Cortex of kidney (tissue), 1 donor: ENCODE results near the gene CPEB2.

ENCODE experiments used
- DNase-seq: peaks from one replicate; lab custom pipeline; 2025; lab: John Stamatoyannopoulos, UW

CPEB2 gene

DNA sequence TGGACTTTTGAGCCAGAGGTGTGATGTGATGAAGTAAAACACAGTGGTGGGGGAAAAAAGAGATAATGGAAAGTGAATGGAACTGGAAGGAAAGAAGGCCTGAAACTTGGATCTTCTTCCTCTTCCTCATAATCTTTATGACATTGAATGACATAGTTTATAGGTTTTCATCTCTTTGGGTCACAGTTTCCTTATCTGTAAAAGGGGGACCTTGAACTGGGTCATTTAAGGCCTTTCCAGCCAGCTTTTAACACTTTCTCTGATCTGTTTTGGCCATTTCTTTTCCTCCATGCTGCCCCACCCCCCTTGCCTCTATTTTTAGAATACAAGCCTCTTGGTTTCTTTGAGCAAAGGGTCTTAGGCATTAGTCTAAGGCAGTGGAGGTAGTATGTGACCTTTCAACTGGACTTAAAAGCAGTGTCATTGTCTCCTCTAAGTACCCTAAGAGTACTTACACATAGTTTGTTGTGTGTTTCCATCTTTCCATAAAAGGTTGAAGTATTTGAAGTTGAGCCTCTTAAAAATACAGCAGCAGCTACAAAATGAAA lies 7.8 kb downstream of the CPEB2 start:
- no peak for DNase-seq

DNA sequence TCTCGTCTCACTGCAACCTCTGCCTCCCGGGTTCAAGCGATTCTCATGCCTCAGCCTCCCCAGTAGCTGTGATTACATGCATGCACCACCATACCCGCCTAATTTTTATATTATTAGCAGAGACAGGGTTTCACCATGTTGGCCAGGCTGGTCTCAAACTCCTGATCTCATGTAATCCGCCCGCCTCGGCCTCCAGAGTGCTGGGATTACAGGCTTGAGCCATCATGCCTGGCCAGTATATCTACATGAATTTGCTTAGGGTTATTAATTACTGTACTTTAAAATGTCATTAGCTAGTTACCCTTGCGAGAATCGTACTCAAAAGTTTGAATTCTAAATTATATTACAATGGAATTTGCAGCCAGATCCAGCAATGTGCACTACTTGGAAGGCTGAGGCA lies 8.9 kb downstream of the CPEB2 start:
- DNase-seq, result no peak

DNA sequence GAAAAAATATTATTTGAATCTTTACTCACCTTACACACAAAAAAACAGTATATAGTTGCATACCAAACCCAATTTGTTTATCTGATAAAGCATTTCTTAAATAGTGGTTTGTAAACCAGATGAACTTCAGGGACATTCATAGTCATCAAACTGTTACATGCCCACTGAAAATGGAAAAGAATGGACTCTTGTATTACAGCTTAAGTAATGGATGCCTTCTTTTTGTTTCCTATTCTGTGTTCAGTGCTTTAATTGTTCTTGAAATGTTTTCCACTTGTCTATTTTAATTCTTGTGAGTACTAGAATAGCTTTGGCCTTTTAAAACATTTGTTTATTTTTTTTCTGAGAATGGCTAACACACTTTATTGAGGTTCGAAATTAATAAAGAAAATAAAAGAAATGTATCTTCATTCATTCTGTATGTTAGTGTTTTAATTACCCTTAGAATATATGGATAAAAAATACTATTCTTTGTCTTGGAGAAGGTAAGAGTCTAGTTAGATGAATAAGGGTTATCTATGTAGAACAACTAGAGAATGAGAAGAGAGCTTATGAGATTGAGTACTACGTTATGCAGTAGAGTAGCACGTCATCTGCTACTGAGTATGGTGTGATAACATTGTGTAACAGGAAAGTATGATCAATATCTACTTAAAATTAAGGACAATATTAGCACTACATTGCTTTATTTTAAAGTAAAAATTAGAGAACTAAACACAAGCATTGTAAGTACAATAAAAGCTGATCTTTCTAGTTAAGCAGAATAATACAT lies 9.9 kb downstream of the CPEB2 start:
- no peak for DNase-seq

DNA sequence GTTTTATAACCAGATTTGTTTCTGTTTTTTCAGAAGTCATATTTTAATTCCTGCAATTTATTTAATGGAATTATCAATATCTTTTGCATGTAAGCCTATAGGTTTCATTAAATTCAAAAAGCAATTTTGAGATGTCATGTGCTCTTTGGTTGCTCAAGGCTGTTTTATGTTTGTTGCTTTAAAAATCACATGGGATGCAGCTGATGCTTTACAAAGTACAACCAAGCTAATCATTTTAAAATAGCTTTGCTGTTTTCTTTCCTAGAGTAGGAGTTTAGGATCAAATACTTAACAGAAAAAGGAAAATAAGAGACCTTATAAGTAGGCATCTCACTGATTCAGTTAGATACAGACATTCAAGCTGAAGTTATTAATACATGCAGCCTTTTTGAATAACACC lies 11.3 kb downstream of the CPEB2 start:
- DNase-seq, result no peak

DNA sequence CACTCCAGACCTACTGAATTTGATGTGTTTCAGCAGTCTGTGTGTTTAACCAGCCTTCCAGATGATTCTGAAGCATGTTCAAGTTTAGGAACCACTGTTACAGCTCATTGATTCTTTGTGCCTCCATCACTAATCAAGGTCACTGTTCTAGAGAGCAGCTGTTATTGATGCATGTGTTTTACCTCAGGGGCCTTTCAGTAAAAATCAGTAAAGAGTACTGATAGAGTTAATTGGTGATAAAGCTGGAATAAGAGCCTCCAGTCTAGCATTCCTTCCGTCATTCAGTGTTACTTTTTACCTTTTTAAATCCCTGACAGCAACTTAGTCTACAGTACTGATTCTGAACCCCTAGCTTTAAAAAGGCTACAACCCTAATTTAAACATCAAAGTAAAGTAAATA lies 12.9 kb downstream of the CPEB2 start:
- no peak for DNase-seq

DNA sequence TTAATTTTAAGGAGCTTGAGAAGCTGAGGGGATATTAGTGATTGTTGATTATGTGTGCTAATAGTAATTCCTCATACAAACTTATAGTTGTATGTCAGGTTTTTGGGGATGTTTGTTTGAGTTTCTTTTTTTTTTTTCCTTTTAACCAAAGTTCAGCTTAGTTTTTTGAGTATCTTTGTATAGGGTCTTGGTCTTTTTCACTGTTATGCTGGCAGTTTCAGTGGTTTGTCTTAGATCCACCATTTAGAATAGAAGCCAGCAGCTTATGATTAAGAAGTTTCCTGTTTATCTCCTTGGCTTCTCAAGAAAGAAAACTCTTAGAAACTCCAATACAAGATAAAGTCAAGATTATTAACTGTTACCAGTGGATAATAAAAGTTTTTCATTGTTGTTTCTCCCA lies 16.1 kb downstream of the CPEB2 start:
- no peak for DNase-seq

DNA sequence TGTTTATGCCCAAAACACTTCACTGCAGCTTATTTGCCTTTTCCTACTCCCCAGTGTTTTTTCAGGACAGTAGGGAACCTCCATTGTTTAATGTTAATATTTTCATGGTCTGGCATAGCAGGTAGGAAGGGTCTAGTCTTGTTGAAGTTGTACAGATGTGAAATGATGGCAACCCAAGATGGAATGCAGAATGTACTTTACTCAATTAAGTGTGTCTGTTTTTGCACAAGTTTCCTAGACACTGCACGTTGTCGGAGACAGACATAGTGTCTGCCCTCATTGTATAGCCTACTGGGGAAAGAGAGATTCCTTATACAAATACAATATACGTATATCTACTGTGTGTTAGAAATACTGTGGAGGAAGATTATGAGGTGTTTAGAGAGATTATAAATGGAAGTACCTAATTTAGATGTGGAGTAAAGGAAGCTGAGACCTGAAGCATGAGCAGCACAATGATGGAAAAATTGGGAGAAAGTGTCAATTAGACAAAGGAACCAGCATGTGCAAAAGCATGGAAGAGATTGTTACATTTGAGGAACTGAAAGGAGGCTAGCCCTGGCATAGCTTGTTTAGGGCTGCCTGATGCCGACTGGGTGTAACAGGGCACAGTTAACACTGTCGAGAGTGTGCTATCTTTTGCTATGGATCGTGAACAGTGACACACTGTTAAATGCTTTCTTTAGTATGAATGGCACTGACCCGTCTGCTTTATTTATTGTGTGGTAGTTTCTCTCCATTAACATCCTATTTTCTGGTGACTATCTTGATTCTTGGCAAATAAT lies 18.4 kb downstream of the CPEB2 start:
- DNase-seq, result no peak

DNA sequence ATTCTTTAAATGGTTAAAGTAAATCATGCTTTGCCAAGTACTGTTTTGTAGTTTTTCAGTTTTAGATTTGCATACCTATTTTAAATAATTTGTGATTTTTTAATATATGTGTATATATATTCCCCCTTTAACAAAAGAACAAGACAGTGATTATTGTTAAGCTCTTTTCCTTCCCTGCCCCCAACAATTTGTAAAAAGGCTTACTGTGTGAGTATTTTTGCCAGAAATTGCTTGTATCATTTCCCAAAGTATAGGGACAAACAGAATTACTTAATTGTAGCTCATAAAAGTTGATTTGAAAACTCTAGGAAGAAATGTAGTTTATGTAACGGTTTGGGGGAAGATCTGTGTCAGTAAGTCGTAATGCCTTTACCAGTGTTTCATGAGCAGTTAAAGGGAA lies 19.0 kb downstream of the CPEB2 start:
- no peak for DNase-seq

DNA sequence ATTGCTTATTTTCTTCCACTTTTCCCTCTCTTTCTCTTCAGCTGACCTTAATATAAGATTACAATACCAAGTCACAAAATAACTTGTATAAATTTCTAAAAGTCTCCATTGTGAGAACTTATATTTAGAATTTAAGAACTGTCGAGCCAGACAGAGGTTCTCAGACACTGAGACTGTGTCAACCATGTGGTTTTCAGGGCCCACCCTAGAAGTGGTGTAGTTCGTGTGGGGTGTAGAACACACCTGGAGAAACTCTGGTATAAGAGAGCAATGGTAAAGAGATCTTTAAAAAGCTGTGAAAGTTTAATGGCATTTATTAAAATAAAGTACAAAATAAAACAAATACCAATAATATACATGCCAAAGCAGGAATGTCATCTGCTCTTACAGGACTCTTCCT lies 19.7 kb downstream of the CPEB2 start:
- no peak for DNase-seq

DNA sequence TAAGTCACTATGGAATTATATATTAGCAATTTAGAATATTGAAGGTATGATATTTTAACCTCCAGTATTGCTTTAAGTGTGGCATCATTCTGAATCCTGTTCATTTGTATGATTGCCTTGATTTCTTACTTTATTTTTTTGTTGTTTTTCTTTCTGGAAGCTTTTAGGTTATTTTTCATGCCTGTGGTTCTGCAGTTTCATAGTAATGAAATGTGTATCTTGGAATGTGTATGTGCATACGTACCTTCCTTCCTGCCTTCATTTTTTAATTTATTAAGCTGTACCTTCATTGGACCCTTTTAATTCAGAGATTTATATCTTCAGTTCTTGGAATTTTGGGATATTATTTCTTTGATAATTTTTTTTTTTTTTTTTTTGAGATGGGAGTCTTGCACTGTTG lies 22.1 kb downstream of the CPEB2 start:
- DNase-seq, result no peak

DNA sequence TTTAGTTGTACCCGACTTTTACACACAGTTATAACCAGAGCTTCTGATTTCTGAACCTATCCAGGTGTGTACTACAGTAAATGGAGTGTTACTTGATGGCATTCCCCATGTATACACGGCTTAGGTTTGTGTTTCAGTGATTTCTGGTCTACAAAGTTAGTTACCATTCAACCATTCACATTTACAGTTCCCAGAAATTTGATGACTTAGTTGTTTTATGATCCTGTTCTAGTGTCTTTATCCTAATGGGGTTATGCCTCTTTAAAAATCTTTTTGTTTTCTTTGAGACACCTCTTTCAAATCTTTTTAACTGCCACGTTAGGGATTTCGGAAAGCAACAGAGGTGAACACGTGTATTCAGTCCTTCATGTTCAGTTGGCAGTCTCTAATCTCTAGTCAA lies 23.4 kb downstream of the CPEB2 start:
- no peak for DNase-seq

DNA sequence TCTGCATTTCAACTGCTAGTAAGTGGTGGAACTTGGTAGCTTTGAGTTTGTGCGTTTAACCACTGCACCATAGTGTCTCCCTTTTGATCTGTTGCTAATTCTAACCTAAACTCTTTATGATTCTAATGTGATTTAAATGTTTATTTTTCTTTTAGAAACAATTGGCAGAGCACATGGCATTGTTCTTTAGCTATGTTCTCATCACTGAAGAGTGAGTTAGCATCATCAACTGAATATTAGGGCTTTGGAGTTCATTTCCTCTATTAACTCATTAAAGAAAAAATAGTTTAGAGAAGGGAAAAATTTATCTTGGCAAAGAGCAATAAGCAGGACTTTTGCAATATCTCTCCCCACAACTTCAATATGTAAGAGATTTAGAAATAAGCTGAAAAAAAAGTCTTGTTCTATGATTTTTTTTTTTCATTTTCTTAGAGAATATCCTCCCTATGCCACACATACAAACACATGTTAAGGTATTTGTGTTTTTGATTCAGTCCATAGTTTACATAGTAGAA lies 25.7 kb downstream of the CPEB2 start:
- no peak for DNase-seq

DNA sequence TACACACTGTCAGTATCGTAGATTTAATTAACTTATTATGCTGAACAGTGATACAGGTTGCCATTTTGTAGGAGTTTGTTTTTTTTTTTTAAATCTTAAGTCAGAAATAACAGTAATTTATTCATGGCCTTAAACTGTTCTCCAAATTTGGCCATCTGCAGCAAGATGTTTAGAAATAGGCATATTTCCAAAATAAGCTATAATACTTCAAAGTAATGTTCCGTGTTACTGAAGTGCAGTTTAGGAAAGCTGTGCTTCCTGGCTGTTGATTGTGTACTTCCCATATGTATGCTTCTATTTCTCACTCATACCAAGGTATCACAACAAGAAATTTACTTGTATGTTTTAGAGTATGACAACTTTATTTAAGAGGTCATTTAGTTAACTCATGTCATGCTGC lies 28.9 kb downstream of the CPEB2 start:
- no peak for DNase-seq

DNA sequence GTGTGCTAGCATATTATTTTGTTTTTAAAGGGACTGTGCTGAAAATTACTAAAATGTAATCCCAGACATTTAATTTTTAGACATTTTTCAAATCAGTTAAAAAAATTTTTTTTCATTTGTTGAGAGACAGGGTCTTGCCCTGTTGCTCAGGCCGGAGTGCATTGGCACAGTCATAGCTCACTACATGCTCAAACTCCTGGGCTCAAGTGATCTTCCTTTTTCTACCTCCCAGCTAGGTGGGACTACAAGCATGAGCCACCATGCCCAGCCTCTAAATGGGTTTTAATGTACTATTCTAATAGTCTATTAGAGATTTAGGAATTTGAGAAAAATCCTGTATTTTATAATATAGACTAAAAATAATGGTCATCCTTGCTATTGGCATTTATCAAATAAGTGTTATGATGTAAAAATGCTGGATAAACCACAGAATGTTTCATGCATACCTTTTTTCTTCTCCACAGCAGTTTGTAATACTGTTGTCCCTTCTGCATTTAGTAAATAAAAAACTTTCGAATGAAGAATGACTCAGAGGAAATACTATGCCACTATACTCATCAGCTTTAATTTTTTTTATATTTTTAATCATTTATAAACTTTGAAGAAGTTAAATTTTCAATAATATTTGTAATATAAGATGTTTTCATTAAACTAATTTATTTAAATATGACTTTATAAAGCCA lies 29.9 kb downstream of the CPEB2 start:
- DNase-seq, result no peak

DNA sequence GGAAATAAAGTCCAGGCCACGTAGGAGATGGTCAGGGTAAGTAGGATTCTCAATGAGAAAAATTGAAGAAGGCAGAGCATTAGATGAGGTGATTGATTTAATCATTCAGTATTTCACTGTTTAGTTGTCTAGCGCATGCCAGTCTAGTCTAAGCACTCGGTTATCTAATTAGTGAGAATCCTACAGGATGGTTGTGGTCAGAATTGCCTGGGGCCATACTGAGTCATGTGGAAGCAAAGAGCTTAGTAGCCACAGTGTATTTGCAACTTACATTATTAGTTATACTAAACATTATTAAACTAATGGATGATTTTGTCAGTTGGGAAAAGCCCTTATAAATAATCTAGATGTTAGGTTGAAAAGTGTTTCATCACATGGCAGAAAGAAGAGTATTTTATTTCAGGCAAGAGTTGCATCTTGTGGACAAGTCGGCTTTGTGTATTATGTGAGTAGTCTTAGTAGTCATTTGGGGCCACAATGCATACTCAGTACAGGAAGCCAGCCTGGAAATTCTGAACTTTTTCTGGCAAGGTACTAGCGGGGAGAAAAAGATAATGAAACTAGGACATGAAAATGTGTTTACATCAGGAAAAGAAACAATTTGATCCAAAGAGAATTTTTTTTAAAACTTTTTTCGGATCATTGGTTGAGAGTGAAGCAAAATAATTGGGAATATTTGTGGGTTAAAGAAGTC lies 31.9 kb downstream of the CPEB2 start:
- DNase-seq, result no peak

DNA sequence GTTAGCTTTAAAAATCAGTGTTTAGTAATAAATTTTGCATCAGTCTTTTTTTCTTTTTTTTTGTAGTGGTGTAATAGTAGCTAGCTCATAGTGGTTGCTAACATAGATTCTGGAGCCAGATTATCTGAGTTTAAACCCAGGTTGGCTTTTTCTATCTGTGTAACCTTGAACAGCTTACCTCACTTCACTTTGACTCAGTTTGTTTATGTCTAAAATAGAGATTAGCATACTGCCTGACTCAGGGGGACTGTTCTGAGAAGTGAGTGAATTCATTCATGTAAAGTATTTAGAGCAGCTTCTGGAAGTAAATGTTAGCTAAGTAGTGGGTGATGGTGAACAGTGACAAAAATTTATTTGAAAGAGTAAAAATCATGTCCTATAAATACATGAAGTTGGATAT lies 32.9 kb downstream of the CPEB2 start:
- DNase-seq, result no peak

DNA sequence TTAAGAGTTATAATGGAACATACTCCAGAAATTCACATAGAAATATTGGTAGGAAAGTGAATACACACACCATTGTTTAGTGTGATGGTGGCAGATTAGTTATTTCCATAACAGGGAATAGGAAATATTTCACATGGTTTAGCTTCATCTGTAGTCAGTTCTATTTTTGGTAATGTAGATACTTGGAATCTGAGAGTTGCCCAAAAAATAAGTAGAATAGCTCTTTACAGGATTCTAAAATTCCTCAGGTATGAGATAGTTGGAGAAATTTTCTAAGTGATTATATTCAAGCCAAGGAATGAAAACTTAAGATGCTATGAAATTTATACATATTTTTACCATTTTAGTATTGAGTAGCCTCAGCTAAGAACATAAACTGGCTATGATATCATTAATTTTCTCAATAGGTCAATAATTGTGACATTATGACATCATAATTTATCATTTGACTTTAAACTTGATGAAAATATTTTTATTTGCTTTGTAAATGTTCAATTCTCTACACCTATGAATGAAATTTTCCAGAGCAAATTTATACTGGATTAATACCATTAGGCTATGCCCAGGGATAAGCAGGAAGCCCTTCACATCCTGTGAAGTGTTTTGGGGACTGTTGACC lies 35.8 kb downstream of the CPEB2 start:
- no peak for DNase-seq

DNA sequence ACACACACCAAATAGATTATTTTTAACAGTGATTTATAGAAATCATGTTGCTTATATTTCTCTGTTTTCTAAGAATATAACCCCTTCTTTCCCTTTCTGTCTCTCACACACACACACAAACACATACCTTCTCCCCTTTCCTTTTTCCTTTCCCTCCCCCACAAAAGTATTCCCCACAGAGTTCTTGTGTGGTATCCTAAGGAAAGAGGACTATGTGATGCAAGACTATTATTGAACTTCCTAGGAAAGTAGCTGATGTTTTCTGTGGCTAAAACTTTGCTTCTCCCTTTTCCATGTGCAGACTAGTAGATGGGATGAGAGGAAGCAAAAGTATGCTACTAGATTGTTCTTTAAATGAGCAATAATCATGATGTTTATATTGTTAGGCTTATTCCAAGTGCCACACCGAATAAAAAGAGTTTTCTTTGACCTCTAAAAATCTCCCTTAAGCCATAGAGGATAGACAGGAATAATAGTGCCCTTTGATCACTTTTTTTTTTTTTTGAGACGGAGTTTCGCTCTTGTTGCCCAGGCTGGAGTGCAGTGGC lies 38.7 kb downstream of the CPEB2 start:
- no peak for DNase-seq

DNA sequence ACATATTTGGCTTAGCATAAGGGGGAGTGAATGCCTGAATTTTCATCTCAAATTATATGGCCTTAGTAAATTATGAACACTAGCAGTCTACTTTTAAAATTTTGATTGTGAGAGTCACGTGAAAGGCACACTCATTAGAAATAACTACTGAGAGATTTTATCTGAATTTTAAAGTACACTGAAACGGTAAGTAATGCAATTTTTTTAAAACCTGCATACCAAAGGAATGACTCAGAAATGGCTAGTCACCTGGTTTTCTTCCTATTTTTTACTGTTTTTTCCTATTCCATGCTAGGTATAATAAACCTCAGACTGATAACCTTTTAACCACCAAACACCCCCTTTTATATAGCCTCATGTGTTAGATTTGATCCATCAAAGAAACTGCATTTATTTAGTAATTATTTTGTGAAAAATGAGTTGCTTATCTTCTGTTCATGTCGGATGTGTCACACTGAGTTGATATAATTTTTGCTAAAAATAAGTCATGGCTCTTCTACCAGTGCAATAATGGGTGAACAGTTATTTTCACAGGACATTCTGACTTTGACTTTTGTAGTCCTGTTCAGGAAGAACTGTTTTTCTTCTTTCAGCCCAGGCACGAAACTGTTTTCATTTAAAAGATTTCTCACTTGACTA lies 40.4 kb downstream of the CPEB2 start:
- DNase-seq, result no peak

DNA sequence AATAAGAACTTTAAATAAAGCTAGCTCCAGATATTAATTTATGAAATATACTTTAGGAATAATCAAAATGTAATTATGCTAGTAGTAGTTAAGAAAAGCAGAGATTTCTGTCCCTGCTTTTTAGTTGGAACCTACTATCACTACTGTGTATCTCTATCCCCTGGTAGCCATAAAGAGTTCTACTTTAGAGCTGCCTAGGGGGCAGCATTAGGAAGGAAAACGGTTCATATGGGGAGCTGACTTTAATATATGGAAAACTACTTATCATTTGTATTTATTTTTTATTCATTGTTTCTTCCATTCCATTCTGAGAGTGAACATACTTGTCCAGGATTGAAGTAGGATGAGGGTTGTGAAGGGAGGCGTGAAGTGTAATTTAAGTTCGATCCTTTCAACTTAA lies 40.9 kb downstream of the CPEB2 start:
- DNase-seq, result no peak

DNA sequence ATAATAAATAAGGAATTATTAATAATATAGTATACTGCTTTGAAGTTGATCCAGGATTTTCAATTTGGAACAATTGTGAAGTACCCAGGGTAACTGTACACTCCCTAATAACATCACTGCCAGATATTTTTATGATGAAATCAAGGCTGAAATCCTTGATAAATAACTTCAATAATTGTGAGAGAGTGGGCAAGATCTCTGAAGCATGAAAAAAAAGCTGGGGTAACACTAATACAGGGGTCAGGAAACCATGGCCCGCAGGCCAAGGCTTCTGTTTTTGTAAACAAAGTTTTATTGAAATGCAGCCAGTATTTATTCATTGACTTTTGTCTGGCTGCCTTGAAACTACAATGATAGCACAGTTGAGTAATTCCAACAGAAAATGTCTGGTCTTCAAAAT lies 41.6 kb downstream of the CPEB2 start:
- no peak for DNase-seq
